ENCODE results near the gene TMEM40.
"Not testable (repeated sequence)": the region's sequence is repeated elsewhere in the genome, so short reads cannot be mapped to it uniquely, and the experiment has no call there.

TMEM40 gene

GRCh38 chr3:12759097-12759679 lies at the start of gene TMEM40:
Gene TMEM40 (minus strand): TSS chr3:12759259. CDS start chr3:12749832, 9,427 bp downstream.
- DNase-seq = no peak

DNA sequence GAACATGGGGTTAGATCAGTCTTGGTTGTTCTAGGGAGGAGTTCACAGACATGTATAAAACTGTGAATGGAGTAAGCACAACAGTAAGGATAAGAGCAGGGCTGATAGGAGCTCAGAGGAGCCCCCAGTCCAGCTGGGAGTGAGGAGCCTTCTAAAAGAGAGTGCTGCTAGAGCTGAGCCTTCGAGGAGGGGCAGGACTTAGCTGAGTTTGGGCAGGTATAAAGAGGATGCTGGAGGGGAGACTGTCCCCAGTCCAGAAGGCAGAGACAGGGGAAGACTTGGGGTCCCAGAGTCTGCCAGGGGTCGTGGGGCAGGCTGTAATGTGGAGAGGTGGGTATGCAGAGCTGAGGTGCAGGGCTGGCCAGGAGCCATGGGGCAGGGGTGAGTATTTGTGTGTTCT lies 49.5 kb upstream of the TMEM40 start:
- no peak for DNase-seq

- DNase-seq = no peak
Measured at GRCh38 chr3:12807601-12808359, 48.7 kb upstream of the TMEM40 start.

DNA sequence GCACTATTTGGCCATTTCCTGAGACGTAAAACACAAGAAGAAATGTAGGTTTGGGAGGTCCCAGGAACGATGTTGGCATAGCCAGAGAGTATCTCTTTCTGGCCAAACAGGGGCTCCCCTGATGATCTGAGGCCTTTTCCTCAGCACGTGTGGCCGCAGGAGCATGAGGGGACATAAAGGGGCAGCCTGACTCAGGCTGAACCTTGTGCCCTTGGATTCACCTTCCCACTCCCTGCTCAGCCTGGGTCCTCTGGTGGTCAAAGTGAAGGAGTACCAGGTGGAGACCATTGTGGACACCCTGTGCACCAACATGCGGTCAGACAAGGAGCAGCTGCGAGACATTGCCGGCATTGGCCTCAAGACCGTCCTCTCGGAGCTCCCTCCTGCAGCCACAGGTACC lies 48.0 kb upstream of the TMEM40 start:
- DNase-seq = no peak

- DNase-seq = no peak
Measured at GRCh38 chr3:12803371-12803770, 44.3 kb upstream of the TMEM40 start.

DNA sequence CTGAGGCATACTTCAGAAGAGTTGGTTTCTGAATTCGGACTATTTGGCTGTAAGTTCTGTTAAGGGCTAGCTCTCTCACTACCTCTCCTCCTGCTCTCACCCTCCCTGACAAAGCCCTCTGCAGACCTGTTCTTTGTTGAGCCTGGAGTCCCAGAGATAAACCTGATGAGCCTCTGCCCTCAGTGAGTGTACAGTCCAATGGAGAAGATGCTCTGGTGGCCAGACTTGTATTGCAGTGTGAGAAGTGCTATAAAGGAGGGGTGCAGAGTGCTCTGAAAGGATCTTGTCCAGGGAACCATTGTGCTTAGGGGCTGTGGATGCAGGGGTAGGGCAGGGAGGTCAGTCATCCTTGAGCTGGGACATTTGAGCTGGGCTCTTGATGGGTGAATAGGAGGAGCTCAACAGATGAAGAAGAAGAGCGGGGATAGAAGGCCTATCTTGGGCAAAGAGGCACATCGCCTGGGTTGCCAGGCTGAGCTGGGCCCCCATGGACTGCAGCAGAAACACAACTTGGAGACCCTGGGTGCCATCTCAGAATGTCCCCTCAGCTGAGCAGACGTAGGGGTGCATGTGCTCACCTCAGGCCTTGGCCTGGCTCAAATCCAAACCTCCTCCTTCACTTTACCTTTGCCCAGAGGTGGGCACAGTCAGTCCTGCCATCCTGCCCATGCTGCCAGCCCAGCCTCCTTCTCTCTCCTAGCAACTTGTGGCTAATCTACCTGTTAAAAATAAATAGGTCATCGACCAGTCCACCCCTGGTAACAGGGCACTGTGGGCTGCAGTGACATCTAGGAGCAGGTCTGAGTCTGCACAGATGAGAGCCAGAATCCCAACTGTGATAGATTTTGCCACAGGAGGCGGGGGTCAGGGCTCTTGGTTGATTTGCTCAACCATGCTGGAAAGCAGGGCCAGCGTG lies 40.7 kb upstream of the TMEM40 start:
- no peak for DNase-seq

DNA sequence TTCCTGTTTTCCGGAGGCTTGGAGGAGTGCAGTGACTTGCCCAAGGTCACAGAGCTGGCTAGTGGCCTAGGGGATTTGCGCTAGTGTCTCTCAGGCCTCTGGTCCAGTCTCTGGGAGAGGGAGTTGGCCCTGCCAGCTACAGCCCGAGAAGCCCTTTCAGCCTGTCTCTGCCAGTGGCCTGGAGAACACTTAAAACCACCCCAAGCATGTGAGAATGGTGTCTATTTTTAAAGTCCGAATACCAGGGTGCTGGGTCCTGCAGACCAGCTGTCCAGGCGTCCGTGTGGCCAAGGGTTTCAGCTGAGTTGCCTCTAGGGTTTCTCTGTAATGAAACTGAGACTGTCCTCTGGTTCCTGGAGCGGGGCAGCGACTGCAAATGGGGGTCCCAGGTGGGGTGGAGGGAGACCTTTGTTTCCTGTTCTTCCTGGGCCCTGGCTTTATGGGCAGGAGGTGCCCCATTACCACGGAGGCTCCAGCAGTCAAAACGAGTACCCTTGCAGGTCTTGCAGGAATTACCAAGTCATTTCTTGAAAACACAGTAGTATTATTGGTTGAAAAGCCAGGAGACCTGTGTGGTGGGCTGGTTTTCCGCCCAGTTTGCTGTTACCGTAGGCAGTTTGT lies 39.6 kb upstream of the TMEM40 start:
- DNase-seq = no peak

DNA sequence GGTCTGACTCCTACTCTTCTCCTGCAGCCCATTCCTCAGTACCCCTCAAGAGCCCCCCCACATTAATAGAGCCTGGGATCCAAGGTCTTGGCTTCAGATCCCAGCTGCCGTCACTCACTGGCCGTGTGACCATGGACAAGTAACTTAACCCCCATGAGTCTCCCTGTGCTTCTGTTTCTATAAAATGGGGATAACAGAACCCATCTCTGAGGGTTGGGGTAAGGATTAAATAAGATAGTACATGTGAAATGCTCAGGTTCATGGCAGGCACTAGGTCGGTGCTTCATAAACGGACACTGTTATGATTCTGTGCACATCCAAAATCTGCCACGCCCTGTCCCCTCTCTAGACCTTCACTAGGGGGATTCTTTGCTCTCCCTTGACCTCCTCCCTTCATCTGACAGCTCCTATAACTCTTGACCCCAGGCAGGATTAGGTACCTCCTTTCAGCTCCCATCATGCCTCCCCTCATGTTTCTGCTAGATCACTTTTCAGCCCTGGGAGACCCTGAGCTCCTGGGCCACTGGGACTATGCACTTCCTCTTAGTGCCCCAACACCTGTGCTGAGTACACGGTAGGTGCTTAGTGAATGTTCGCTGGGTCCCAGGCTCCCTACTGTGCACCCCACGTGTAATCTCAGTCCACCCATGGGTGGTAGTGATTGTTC lies 39.0 kb upstream of the TMEM40 start:
- DNase-seq = no peak

DNA sequence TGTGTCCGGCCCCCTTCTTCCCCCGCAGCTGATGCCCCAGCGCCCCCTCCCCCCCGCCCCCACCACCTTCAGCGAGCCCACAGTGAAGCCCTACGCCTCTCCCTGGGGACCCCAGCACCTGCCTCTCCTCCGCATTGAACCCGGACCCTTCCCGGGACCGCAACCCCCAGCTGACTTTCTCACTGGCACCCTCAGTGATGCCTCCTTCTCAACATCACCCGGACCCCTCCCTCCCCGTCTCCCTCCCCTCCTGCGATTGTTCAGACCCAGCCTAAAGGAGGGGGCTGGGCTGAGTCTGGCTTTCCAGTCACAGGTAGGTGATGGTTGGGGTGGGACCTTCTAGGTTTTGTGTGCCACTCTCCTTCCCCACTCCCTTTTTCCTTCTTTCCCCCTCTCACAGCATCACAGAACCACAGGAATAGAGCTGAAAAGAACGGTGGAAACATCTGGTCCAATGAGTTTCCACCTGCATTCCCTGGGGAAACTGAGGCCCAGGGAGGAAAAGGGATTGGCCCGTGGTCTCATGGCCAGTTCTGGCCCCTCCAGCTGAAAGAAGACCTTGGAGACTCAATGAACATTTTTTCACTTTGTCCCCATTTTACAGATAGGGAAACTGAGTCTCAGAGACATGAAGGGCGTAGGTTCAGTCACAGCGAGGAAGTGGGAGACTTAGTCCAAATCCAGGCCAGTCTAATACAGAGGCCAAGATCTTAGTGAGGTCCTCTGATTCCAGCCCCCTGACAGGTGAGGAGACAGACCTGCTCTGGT lies 38.2 kb upstream of the TMEM40 start:
- DNase-seq = no peak

DNA sequence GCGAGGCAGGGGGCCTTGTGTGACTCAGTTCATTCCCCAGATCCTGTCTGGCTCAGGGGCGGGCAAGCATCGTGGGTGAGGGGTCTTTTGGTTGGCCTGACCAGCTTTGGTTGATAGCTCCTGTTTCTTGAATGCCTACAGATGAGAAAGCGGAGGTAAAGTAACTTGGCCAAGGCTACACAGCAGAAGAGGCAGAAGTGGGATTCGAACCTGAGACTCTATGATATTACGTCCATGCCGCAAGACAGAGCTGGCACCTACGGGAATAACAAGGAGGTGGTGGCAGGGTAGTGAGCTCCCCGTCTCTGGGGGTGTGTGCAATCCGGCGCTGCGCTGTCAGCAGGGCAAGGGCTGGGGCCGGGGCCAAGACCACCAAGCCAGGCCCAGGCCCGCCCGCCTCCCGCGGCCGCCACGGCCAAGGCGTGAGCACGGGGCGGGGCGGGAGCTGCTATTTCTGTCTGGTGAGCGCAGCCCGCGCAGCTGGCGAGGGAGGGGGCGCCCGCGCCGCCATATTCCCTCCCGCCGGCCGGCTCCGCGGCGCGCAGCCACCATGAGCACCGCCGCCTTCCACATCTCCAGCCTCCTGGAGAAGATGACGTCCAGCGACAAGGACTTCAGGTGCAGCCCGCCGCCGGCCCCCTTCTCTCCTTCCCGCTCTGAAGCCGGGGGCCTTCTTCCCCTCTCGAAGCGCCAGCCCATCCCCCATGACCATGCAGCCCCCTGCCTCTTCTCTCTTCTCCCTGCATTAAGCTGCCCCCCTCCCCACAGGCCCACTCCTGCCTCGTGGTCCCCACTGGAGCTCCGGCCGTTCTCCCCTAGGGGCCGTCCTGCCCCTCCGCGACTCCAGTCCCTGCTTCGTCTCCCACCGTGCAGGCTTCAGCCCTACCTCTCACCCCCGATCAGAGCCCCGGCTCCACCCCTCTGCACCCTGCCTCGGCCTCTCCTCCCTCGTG lies 37.4 kb upstream of the TMEM40 start, which contains the start of gene CAND2:
Gene CAND2 (plus strand): TSS at position 510 of the 953 bp plus-strand sequence. CDS start 41 bp downstream, at position 551.
- peak; percentile 58 for DNase-seq

DNA sequence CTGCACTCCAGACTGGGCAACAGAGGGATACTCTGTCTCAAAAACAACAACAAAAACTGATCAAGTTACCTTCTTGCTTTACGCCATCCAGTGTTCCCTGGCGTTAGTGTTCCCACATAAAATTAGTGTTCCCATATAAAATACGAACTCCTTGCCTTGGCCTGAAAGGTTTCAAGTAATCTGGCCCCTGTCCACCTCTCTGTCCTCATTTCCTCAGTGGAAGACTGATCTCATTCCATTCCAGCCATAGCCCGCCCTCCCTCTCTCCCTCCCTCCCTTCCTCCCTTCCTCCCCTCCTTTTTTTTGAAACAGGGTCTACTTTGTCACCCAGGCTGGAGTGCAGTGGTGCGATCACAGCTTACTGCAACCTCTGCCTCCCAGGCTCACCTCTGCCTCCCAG lies 34.6 kb upstream of the TMEM40 start:
- no peak for DNase-seq

GRCh38 chr3:12791430-12791829 lies 32.4 kb upstream of the TMEM40 start:
- no peak for DNase-seq

GRCh38 chr3:12787967-12788690 lies 29.1 kb upstream of the TMEM40 start:
- not testable (repeated sequence) for DNase-seq

- DNase-seq = peak; percentile 65
Measured at GRCh38 chr3:12787346-12787745, 28.3 kb upstream of the TMEM40 start.

- DNase-seq = no peak
Measured at GRCh38 chr3:12785096-12785495, 26.0 kb upstream of the TMEM40 start.

DNA sequence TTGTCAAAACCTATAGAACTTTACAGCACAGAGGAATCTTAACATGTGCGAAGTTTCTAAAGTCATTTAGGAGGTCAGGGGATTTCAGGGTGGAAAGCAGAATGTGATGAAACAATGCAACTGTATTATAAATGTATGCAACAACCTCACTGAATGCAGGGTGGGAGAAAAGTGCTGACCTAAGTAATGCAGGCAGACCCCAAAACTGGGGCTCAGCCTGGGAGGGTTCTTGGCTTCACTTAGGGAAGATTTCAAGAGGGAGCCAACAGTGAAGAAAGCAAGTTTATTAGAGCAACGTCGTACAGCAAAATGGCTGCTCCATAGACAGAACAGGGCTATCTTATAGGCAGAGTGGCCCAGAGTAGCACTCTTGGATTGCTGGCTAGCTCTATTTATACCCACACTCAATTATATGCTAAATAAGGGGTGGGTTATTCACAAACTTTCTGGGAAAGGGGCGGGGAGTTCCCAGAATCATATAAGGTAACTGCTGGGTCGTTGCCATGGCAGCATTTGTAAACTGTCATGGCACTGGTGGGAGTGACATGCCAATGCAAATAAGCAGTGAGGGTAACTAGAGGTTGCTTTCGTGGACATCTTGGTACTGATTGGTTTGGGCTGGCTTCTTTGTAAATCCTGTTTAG lies 23.2 kb upstream of the TMEM40 start:
- no peak for DNase-seq

DNA sequence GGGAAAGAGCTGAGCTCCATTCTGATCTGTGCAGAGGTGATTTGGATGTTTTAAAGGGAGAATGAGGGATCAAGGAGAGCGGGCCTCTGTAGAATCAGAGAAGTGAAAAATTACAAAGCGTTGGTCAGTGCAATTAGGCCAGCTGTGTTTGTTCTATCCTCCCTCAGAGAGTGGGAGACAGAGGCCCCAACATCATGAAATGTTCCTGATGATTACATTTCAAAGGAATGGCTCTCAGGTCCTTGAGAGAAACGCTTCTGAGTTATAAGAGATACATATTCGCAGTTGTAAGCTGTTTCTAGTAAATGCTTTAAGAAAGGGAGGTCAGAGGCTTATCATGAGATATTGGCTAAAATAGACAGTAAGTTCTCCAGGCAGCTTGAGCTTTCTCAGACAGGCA lies 21.7 kb upstream of the TMEM40 start:
- no peak for DNase-seq

DNA sequence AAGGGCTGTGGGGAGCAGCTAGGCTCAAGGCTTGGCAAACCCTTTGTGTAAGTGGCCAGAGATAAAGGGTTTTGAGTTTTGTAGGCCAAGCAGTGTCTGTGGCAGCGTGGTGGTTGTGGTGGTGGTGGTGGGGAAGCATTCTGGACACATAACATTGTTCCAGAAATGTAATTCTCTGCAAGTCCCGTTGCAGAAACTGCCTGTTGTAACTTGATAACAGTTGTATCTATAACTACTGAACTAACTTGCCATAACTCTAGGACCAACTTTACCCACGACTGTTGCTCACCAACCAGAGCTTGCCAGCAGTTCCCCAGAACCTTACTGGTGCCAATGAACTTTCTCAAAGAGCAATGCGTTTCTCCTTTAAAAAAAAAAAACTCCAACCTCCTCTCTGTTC lies 18.1 kb upstream of the TMEM40 start:
- DNase-seq = no peak

- not testable (repeated sequence) for DNase-seq
Measured at GRCh38 chr3:12775970-12776369, 16.9 kb upstream of the TMEM40 start.

Measured in activated naive CD4-positive, alpha-beta T cell treated with anti-CD3 and anti-CD28 coated beads, Interleukin-2, amount 50 U/mL, for 16 hours (primary cell).